Fibroblast of skin of scalp (primary cell): ENCODE data around the gene SYNGR1.
"Not testable (repeated sequence)": the region's sequence is repeated elsewhere in the genome, so short reads cannot be mapped to it uniquely, and the experiment has no call there.

Experiments
- DNase-seq: peaks from one replicate; pipeline ENCODE4 v3.0.0-alpha.2; 2013

SYNGR1 gene

GRCh38 chr22:39317084-39317774 is 32.6 kb upstream of the SYNGR1 start:
- no peak for DNase-seq

GRCh38 chr22:39317775-39318506 is 31.9 kb upstream of the SYNGR1 start:
- peak; percentile 60 for DNase-seq

GRCh38 chr22:39318507-39319283 is 31.1 kb upstream of the SYNGR1 start:
- DNase-seq, result peak; percentile 39

GRCh38 chr22:39319284-39320022 is 30.3 kb upstream of the SYNGR1 start, which contains the start of gene RPL3:
RPL3 (minus strand) TSS chr22:39319623; CDS start chr22:39319597, 26 bp downstream.
- peak; percentile 100 for DNase-seq

GRCh38 chr22:39320616-39321029 is 29.2 kb upstream of the SYNGR1 start:
- not testable (repeated sequence) for DNase-seq

GRCh38 chr22:39325392-39325932 is 24.3 kb upstream of the SYNGR1 start:
- peak; percentile 61 for DNase-seq

GRCh38 chr22:39327995-39328754 is 21.6 kb upstream of the SYNGR1 start:
- DNase-seq, result no peak

- peak; percentile 60 for DNase-seq
These were observed 19.2 kb upstream of the SYNGR1 start for GRCh38 chr22:39330553-39330952.

GRCh38 chr22:39332441-39333064 is 17.2 kb upstream of the SYNGR1 start:
- DNase-seq, result peak; percentile 82

- DNase-seq, result no peak
These were observed 13.4 kb upstream of the SYNGR1 start for GRCh38 chr22:39336411-39336810.

GRCh38 chr22:39339775-39340174 is 10.0 kb upstream of the SYNGR1 start:
- DNase-seq, result peak; percentile 71

- no peak for DNase-seq
These were observed 8.6 kb upstream of the SYNGR1 start for GRCh38 chr22:39341179-39341578.

GRCh38 chr22:39343259-39344045 is 6.3 kb upstream of the SYNGR1 start:
- peak; percentile 58 for DNase-seq

- DNase-seq, result no peak
These were observed 5.8 kb upstream of the SYNGR1 start for GRCh38 chr22:39344046-39344390.

GRCh38 chr22:39345231-39345630 is 4.6 kb upstream of the SYNGR1 start:
- no peak for DNase-seq

- DNase-seq, result no peak
These were observed 784 bp upstream of the SYNGR1 start for GRCh38 chr22:39348909-39349505.

- DNase-seq, result peak; percentile 56
These were observed 255 bp upstream of the SYNGR1 start for GRCh38 chr22:39349506-39349966.

- DNase-seq, result no peak
These were observed 1.2 kb downstream of the SYNGR1 start for GRCh38 chr22:39350757-39351688.
